ENCODE data around the gene KRTAP7-1. TPM values are rescaled to one million over a fixed set of nuclear protein-coding genes. Genes with fewer than 3 reads are reported as not detected.

The KRTAP7-1 gene
- not detected in 2 replicates for total RNA-seq

GRCh38 chr21:30829659-30830058 lies at the start of gene KRTAP7-1:
Gene KRTAP7-1 (minus strand): TSS chr21:30829759. CDS start chr21:30829698, 61 bp downstream.

GRCh38 chr21:30813174-30813573 lies 16.4 kb downstream of the KRTAP7-1 start, which contains the start of gene KRTAP8-1:
Gene KRTAP8-1 (minus strand): TSS chr21:30813274. CDS start chr21:30813220, 54 bp downstream.

Other genes with a start within 250 kb of the KRTAP7-1 start
- not detected in 2 replicates for gene KRTAP22-2, start 239.4 kb downstream of the KRTAP7-1 start, total RNA-seq
- not detected in 2 replicates for gene KRTAP6-3, start 237.3 kb downstream of the KRTAP7-1 start, total RNA-seq
- not detected in 2 replicates for gene KRTAP6-2, start 230.9 kb downstream of the KRTAP7-1 start, total RNA-seq
- not detected in 2 replicates for gene KRTAP22-1, start 228.7 kb downstream of the KRTAP7-1 start, total RNA-seq
- gene KRTAP6-1, start 215.8 kb downstream of the KRTAP7-1 start, total RNA-seq, result not detected in 2 replicates
- not detected in 2 replicates for gene KRTAP20-1, start 213.3 kb downstream of the KRTAP7-1 start, total RNA-seq
- gene KRTAP20-4, start 209.1 kb downstream of the KRTAP7-1 start, total RNA-seq, result not detected in 2 replicates
- not detected in 2 replicates for gene KRTAP20-2, start 194.6 kb downstream of the KRTAP7-1 start, total RNA-seq
- not detected in 2 replicates for gene KRTAP20-3, start 186.9 kb downstream of the KRTAP7-1 start, total RNA-seq
- gene KRTAP21-3, start 111.0 kb downstream of the KRTAP7-1 start, total RNA-seq, result not detected in 2 replicates
- gene KRTAP21-2, start 82.5 kb downstream of the KRTAP7-1 start, total RNA-seq, result not detected in 2 replicates
- gene KRTAP21-1, start 74.3 kb downstream of the KRTAP7-1 start, total RNA-seq, result not detected in 2 replicates
- gene KRTAP8-1, start 16.5 kb downstream of the KRTAP7-1 start, total RNA-seq, result not detected in 2 replicates
- gene KRTAP11-1, start 51.8 kb upstream of the KRTAP7-1 start, total RNA-seq, result not detected in 2 replicates
- not detected in 2 replicates for gene KRTAP19-8, start 208.7 kb upstream of the KRTAP7-1 start, total RNA-seq